Dermis lymphatic vessel endothelial cell (primary cell): ENCODE measurements around the gene C2CD4B. TPM values are rescaled to one million over a fixed set of nuclear protein-coding genes. Genes with fewer than 3 reads are reported as not detected.

Experiments used
- total RNA-seq: library from RNA; depleted of rRNA; stranded (reverse); fragments of >200 nt; gene quantifications from 2 replicates; pipeline ENCODE4 v1.2.1, GENCODE V29; 2014

Gene C2CD4B
- total RNA-seq, result 15.6 and 20.8 TPM in 2 replicates

GRCh38 chr15:62165104-62165792 lies at the start of gene C2CD4B:
Gene C2CD4B, minus strand, starts transcription at chr15:62165285. Its CDS starts 301 bp downstream, at chr15:62164984.

Other genes starting within 250 kb of the C2CD4B start
- gene VPS13C, start 104.8 kb downstream of the C2CD4B start, total RNA-seq, result 142 and 143 TPM in 2 replicates
- 1.4 and 2.3 TPM in 2 replicates for gene C2CD4A, start 98.3 kb downstream of the C2CD4B start, total RNA-seq
- gene TLN2, start 225.3 kb upstream of the C2CD4B start, total RNA-seq, result 0.87 and 0.95 TPM in 2 replicates